ENCODE data around the gene SLIT3. TPM values are rescaled to one million over a fixed set of nuclear protein-coding genes. Genes with fewer than 3 reads are reported as not detected.

Gene SLIT3
- total RNA-seq, 4 donors from 2014 or later = 10.8 to 30.8 (median 18.4) TPM

GRCh38 chr5:168833383-168833782, 467.6 kb downstream of the SLIT3 start:
- DNase-seq (ENCODE audit: low spot score in 2 of 2) = no peak
- 33% methylated on average over 3 of the region's 3 CpGs for WGBS
- no peak overlapping the region for H3K4me3 ChIP-seq
- H3K27me3 ChIP-seq = no peaks in the 10 kb centered on the region
- TF ChIP-seq POLR2A (IDR thresholded peaks at IDR 0.05) = no peak
- H3K36me3 ChIP-seq = no peaks in the 10 kb centered on the region
- no peaks in the 10 kb centered on the region for H3K4me1 ChIP-seq
- H3K27ac ChIP-seq = no peak overlapping the region
- no peaks in the 10 kb centered on the region for H3K9me3 ChIP-seq

- 60% methylated on average over 6 of the region's 6 CpGs for WGBS
- Histone ChIP-seq H3K27ac (no peak overlapping the region), H3K4me1 (no peaks in the 10 kb centered on the region), H3K9me3 (no peaks in the 10 kb centered on the region), H3K36me3 (no peaks in the 10 kb centered on the region), H3K4me3 (no peak overlapping the region), H3K27me3 (no peaks in the 10 kb centered on the region)
- no peak for DNase-seq (ENCODE audit: low spot score in 2 of 2)
- TF ChIP-seq CTCF (IDR thresholded peaks at IDR 0.05) = no peak
- no peak for TF ChIP-seq POLR2AphosphoS5 (IDR thresholded peaks at IDR 0.05)
- TF ChIP-seq POLR2A (IDR thresholded peaks at IDR 0.05) = no peak
- no peak for TF ChIP-seq EP300 (IDR thresholded peaks at IDR 0.05)
Measured at GRCh38 chr5:168832308-168832707, 468.6 kb downstream of the SLIT3 start.

- Histone ChIP-seq H3K36me3 (no peaks in the 10 kb centered on the region), H3K4me1 (no peaks in the 10 kb centered on the region), H3K27ac (no peak overlapping the region), H3K4me3 (no peak overlapping the region), H3K9me3 (no peaks in the 10 kb centered on the region), H3K27me3 (no peaks in the 10 kb centered on the region)
- TF ChIP-seq POLR2AphosphoS5 (IDR thresholded peaks at IDR 0.05) (no peak), CTCF (IDR thresholded peaks at IDR 0.05) (no peak), POLR2A (IDR thresholded peaks at IDR 0.05) (no peak), EP300 (IDR thresholded peaks at IDR 0.05) (no peak)
- no peak for DNase-seq (ENCODE audit: low spot score in 2 of 2)
- 78% methylated on average over 7 of the region's 7 CpGs for WGBS
Measured at GRCh38 chr5:168831383-168831782, 469.6 kb downstream of the SLIT3 start.

GRCh38 chr5:168830833-168831232, 470.1 kb downstream of the SLIT3 start:
- H3K36me3 ChIP-seq = no peaks in the 10 kb centered on the region
- no peak for DNase-seq (ENCODE audit: low spot score in 2 of 2)
- peaks cover 3% of the 10 kb centered on the region for H3K4me1 ChIP-seq
- no peak overlapping the region for H3K4me3 ChIP-seq
- 83% methylated on average over 3 of the region's 3 CpGs for WGBS
- no peaks in the 10 kb centered on the region for H3K9me3 ChIP-seq
- H3K27me3 ChIP-seq = no peaks in the 10 kb centered on the region
- no peak overlapping the region for H3K27ac ChIP-seq
- TF ChIP-seq CTCF (IDR thresholded peaks at IDR 0.05) (no peak), POLR2A (IDR thresholded peaks at IDR 0.05) (no peak), EP300 (IDR thresholded peaks at IDR 0.05) (no peak), POLR2AphosphoS5 (IDR thresholded peaks at IDR 0.05) (no peak)

- no peak overlapping the region for H3K4me3 ChIP-seq
- no peaks in the 10 kb centered on the region for H3K9me3 ChIP-seq
- H3K27me3 ChIP-seq = no peaks in the 10 kb centered on the region
- H3K4me1 ChIP-seq = peaks cover 7% of the 10 kb centered on the region
- no peaks in the 10 kb centered on the region for H3K36me3 ChIP-seq
- no peak for DNase-seq (ENCODE audit: low spot score in 2 of 2)
- WGBS = 78% methylated on average over 3 of the region's 4 CpGs
- no peak overlapping the region for H3K27ac ChIP-seq
- no peak for TF ChIP-seq CTCF (IDR thresholded peaks at IDR 0.05)
- no peak for TF ChIP-seq POLR2A (IDR thresholded peaks at IDR 0.05)
- no peak for TF ChIP-seq EP300 (IDR thresholded peaks at IDR 0.05)
- TF ChIP-seq POLR2AphosphoS5 (IDR thresholded peaks at IDR 0.05) = no peak
Measured at GRCh38 chr5:168829922-168830417, 471.0 kb downstream of the SLIT3 start.

- Histone ChIP-seq H3K27me3 (no peaks in the 10 kb centered on the region), H3K36me3 (no peaks in the 10 kb centered on the region), H3K27ac (no peak overlapping the region), H3K9me3 (no peaks in the 10 kb centered on the region), H3K4me3 (no peak overlapping the region), H3K4me1 (peaks cover 7% of the 10 kb centered on the region)
- no peak for TF ChIP-seq POLR2A (IDR thresholded peaks at IDR 0.05)
- TF ChIP-seq CTCF (IDR thresholded peaks at IDR 0.05) = no peak
- no peak for TF ChIP-seq POLR2AphosphoS5 (IDR thresholded peaks at IDR 0.05)
- TF ChIP-seq EP300 (IDR thresholded peaks at IDR 0.05) = no peak
- DNase-seq (ENCODE audit: low spot score in 2 of 2) = no peak
- 90% methylated on average over 5 of the region's 5 CpGs for WGBS
Measured at GRCh38 chr5:168829044-168829443, 471.9 kb downstream of the SLIT3 start.

Data from suprapubic skin (tissue), 4 donors.